MM.1S (cell line): Measurements from ENCODE around the gene ANXA8.

Experiments
- EZH2phosphoT487 ChIP-seq: fragments of 300-600 bp; sonication (generic); IDR thresholded peaks from 2 replicates; pipeline ENCODE4 v1.6.1; 2018; ENCODE audit warnings: antibody characterized with exemption, low read length
- TF ChIP-seq, protein P1 (sequence below): fragments of 300-600 bp; sonication (generic); IDR thresholded peaks from 2 replicates; pipeline ENCODE4 v1.5.1; 2016; ENCODE audit warnings: antibody characterized with exemption, low read length, mixed read lengths

DNA sequence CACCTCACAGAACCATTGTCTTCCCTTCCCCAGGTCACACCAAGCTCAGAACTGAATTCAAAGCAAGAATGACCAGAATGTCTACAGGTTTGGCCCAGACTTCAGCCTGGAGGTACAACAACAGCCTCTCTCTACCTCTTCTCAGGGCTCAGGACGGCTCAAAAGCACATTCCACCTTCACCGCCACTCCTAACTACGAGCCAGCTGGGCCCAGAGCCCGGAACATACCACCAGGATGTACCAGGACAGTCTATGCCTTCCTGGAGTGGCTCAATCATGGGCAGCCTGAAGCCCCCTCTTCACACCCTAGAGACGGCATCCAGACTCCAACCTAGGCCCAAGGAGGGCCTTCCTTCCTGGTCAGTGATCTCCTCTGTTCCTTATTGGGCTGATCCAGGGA lies 41.6 kb downstream of the ANXA8 start:
- TF ChIP-seq, protein P1, sequence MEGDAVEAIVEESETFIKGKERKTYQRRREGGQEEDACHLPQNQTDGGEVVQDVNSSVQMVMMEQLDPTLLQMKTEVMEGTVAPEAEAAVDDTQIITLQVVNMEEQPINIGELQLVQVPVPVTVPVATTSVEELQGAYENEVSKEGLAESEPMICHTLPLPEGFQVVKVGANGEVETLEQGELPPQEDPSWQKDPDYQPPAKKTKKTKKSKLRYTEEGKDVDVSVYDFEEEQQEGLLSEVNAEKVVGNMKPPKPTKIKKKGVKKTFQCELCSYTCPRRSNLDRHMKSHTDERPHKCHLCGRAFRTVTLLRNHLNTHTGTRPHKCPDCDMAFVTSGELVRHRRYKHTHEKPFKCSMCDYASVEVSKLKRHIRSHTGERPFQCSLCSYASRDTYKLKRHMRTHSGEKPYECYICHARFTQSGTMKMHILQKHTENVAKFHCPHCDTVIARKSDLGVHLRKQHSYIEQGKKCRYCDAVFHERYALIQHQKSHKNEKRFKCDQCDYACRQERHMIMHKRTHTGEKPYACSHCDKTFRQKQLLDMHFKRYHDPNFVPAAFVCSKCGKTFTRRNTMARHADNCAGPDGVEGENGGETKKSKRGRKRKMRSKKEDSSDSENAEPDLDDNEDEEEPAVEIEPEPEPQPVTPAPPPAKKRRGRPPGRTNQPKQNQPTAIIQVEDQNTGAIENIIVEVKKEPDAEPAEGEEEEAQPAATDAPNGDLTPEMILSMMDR = no peak
- no peak for TF ChIP-seq EZH2phosphoT487
